ENCODE results near the gene RAPGEF1. TPM values are rescaled to one million over a fixed set of nuclear protein-coding genes. Genes with fewer than 3 reads are reported as not detected.

Gene RAPGEF1
- total RNA-seq, 2 experiments from 2014 or later: 149 to 158 TPM

DNA sequence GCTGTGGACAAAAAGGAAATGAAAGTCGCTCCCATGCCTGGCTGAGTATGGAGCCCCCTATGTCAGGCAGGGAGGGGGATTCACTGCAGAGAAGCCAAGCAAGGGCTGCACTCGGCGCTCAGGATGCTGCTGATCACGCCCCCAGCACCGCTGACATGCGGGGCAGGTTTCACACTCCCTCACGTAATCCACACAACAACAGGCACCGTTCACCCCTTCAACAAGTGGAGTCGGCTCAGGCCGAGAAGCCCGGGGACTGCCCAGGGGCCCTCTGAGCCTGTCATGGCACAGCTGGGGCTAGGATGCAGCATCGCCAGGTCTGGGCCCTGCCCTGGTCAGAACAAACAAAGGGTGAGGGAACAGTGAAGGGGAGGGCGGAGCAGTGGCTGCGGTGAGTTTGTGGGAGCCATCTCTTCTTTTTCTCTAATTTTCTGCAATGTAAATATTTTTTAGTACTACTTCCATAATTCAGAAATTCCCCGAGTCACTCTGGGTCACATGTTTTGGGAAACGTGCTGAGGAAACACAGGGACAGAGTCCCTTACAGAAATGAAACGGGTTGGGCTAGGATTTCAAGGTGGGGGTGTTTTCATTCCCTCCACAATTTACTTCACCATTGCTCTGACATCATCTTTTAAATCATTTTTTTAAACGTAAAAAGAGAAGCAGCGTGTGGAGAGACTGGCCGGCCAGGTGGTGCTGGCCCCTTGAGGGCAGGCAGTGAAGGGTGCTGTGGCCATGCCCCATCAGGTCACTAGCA lies 144.8 kb downstream of the RAPGEF1 start:
- peaks cover 24% of the 10 kb centered on the region for H3K4me1 Mint-ChIP-seq
- no peaks in the 10 kb centered on the region for H3K9me3 Mint-ChIP-seq
- POLR2A ChIA-PET: interaction anchor here (1.0 to 1.3 kb wide), 3 partner anchors 10 to 144 kb away, joined by 3 to 6 read pairs (median 3); no protein-coding TSS in a partner anchor
- no peak overlapping the region for H3K27ac Mint-ChIP-seq
- H3K27me3 Mint-ChIP-seq: no peaks in the 10 kb centered on the region
- H3K36me3 Mint-ChIP-seq (ENCODE audit: low read depth): peaks cover 53% of the 10 kb centered on the region
- no peak overlapping the region for H3K4me3 Mint-ChIP-seq
- no peak for DNase-seq
- CTCF ChIA-PET: no interaction called here

DNA sequence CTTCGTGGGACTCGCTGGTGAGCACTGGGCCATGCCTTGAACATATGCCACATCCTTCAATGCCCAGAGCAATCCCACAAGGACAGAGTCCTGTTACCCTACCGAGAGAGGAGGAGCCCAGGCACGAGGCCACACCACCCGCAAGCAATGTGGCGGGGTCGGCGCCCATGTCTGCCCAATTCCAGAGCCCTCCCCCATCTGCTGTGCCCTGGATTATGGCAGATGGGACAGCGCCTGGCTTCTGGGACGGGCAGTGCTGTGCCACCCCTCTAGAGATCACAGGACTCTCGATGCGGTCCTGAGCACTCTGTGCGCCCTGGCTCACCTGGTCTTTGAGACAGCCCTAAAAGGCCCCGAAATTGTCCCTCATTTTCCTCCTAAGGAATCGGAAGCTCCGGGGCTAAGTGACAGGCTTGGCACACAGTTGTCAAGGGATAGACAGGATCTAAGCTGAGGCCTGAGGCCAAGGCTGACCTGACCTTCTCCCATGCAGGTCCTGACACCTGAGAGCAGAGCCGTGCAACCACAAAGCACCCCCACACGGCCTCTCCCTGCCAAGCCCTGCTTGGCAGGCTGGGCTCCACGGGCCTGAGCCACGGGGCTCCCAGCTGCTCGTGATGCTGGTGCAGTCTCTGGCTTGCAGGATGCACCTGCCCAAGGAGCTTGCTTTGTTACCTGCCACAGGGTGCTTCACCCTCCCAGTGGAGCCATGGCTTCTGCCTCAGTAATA lies 145.8 kb downstream of the RAPGEF1 start:
- peaks cover 53% of the 10 kb centered on the region for H3K36me3 Mint-ChIP-seq (ENCODE audit: low read depth)
- POLR2A ChIA-PET: interaction anchor here (1.0 to 1.3 kb wide), 3 partner anchors 9 to 145 kb away, joined by 3 to 6 read pairs (median 3); no protein-coding TSS in a partner anchor

GRCh38 chr9:131593091-131593820 lies 146.6 kb downstream of the RAPGEF1 start:
- H3K27me3 Mint-ChIP-seq: no peaks in the 10 kb centered on the region
- POLR2A ChIA-PET: interaction anchor here (0.8 to 2.5 kb wide), 3 partner anchors 8 to 147 kb away, joined by 3 to 13 read pairs (median 6); partner anchors contain the start of gene RAPGEF1
- H3K27ac Mint-ChIP-seq: no peak overlapping the region
- CTCF ChIA-PET: no interaction called here
- peaks cover 32% of the 10 kb centered on the region for H3K4me1 Mint-ChIP-seq
- H3K4me3 Mint-ChIP-seq: no peak overlapping the region
- peaks cover 54% of the 10 kb centered on the region for H3K36me3 Mint-ChIP-seq (ENCODE audit: low read depth)
- no peaks in the 10 kb centered on the region for H3K9me3 Mint-ChIP-seq
- no peak for DNase-seq

More for the DNA sequence above, 145.8 kb downstream of the RAPGEF1 start:
- H3K27me3 Mint-ChIP-seq: no peaks in the 10 kb centered on the region
- no peak overlapping the region for H3K27ac Mint-ChIP-seq
- CTCF ChIA-PET: no interaction called here
- no peak for DNase-seq
- peaks cover 32% of the 10 kb centered on the region for H3K4me1 Mint-ChIP-seq
- H3K4me3 Mint-ChIP-seq: no peak overlapping the region
- no peaks in the 10 kb centered on the region for H3K9me3 Mint-ChIP-seq

DNA sequence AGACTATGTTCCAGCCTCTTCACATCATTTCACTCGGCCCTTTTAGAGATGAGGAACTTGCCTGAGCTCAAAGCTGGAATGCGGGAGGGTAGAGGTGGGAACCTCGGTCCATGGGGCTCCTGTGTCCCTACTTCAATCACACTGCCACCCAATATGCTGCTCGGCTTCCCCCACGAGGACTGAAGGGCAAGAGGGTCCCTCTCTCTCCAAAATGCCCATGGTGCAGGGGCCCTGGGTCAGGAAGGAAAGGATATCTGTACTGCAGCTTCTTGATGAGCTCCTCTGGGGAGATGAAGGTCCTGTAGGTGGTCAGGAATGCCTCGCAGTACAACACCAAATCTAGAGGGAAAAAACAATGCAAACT lies 148.0 kb downstream of the RAPGEF1 start:
- no peaks in the 10 kb centered on the region for H3K27me3 Mint-ChIP-seq
- DNase-seq: no peak
- H3K4me1 Mint-ChIP-seq: peaks cover 38% of the 10 kb centered on the region
- H3K27ac Mint-ChIP-seq: peak overlapping the region; percentile 25
- H3K36me3 Mint-ChIP-seq (ENCODE audit: low read depth): peaks cover 55% of the 10 kb centered on the region
- H3K4me3 Mint-ChIP-seq: no peak overlapping the region
- CTCF ChIA-PET: interaction anchor here (0.7 to 4.2 kb wide), 16 partner anchors 13 to 242 kb away, joined by 3 to 77 read pairs (median 4); partner anchors contain the start of gene RAPGEF1
- POLR2A ChIA-PET: interaction anchor here (0.7 to 2.5 kb wide), 11 partner anchors 10 to 153 kb away, joined by 3 to 13 read pairs (median 4); partner anchors contain the start of gene RAPGEF1
- H3K9me3 Mint-ChIP-seq: no peaks in the 10 kb centered on the region

DNA sequence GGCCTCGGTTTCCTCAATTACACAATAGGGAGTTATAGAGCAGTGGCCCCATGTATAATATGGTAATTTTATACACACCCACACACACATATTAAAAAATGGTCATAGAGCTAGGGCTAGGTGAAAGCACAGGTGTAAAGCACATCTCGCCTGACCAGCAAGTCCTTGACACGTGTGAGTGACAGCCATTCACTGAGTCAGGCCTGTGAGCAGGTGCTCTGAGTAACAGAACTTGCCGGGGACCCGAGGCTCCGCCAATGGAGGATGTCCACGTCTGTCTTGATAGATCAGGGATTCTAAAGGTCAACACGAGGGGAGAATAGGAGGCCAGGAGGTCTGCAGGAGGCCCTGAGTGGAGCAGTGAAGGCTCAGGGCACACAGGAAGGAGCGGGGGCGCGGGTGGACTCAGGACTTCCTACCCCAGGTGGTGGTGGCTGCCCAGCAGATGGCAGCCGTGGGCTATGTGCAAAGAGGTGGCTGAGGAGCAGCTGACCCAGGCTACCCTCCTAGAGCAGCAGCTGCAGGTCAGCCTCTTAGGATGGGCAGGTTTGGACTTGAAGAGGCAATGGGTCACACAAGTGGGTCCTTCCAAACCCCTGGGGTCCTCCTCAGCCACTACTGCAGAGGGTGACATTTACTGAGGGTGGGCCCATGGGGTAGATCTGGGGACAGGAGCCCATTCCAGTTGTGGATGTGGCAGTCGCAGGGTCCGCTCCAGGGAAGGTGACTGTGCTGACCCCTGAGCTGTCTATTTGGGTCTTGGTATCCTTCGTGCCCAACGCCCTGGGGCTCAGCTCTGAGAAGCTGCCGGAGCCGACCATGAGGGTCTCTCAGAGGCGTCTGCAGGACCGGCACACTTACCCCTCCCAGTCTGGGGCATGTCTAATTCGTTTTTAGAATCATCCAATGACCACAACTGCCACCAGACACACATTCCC lies 148.7 kb downstream of the RAPGEF1 start:
- Mint-ChIP-seq H3K36me3 (ENCODE audit: low read depth) (peaks cover 51% of the 10 kb centered on the region), H3K27me3 (no peaks in the 10 kb centered on the region), H3K9me3 (no peaks in the 10 kb centered on the region), H3K27ac (peak overlapping the region; percentile 71), H3K4me3 (no peak overlapping the region), H3K4me1 (peaks cover 38% of the 10 kb centered on the region)
- ChIA-PET POLR2A (interaction anchor here (0.7 to 2.5 kb wide), 11 partner anchors 10 to 154 kb away, joined by 3 to 13 read pairs (median 4); partner anchors contain the start of gene RAPGEF1), CTCF (interaction anchor here (0.6 to 4.2 kb wide), 19 partner anchors 10 to 241 kb away, joined by 3 to 77 read pairs (median 4); partner anchors contain the start of gene RAPGEF1)
- DNase-seq: peak; percentile 80

GRCh38 chr9:131590449-131590848 lies 149.4 kb downstream of the RAPGEF1 start:
- peak; percentile 62 for DNase-seq
- H3K27me3 Mint-ChIP-seq: no peaks in the 10 kb centered on the region
- peak overlapping the region; percentile 71 for H3K27ac Mint-ChIP-seq
- no peak overlapping the region for H3K4me3 Mint-ChIP-seq
- H3K36me3 Mint-ChIP-seq (ENCODE audit: low read depth): peaks cover 49% of the 10 kb centered on the region
- POLR2A ChIA-PET: interaction anchor here (1.3 to 2.2 kb wide), 3 partner anchors 11 to 87 kb away, joined by 4 to 11 read pairs (median 4); no protein-coding TSS in a partner anchor
- peaks cover 45% of the 10 kb centered on the region for H3K4me1 Mint-ChIP-seq
- no peaks in the 10 kb centered on the region for H3K9me3 Mint-ChIP-seq
- CTCF ChIA-PET: interaction anchor here (0.6 to 4.2 kb wide), 7 partner anchors 11 to 157 kb away, joined by 3 to 77 read pairs (median 3); partner anchors contain the start of gene RAPGEF1

- DNase-seq: no peak
- ChIA-PET CTCF (interaction anchor here (1.0 to 4.2 kb wide), 5 partner anchors 11 to 157 kb away, joined by 3 to 77 read pairs (median 4); partner anchors contain the start of gene RAPGEF1), POLR2A (interaction anchor here (2.2 kb wide), 1 partner anchor 87 kb away, joined by 11 read pairs; no protein-coding TSS in a partner anchor)
- Mint-ChIP-seq H3K27ac (peak overlapping the region; percentile 71), H3K9me3 (no peaks in the 10 kb centered on the region), H3K4me1 (peaks cover 50% of the 10 kb centered on the region), H3K36me3 (ENCODE audit: low read depth) (peaks cover 50% of the 10 kb centered on the region), H3K27me3 (no peaks in the 10 kb centered on the region), H3K4me3 (no peak overlapping the region)
Observed at GRCh38 chr9:131589993-131590392, 149.9 kb downstream of the RAPGEF1 start.

DNA sequence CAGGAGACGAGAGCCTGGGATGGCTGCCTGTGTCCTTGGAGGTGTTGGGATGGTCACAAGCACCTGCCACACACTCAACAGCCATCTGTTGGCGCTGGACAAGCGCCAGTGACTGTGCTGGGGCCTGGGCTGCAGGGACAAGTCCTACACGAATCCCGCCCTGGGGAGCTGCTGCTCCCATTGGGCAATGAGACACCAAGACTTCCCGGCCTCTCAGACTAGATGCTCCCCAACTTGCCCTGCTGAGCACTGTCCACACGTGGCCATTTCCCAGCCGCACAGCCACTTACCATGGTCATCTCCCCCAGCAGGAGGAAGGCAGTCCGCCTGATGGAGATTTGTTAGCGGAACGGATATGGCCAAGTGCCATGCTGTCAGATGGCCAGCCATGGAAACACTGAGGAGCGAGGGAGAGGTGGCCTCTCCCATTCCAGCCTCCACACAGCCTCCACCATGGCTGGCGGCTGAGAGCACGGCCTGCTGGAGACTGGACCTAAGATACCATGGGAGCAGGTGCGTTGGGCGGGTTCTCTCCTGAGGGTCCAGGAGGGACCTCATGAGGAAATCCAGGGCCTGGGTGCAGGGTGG lies 150.7 kb downstream of the RAPGEF1 start:
- CTCF ChIA-PET: interaction anchor here (4.2 kb wide), 1 partner anchor 153 kb away, joined by 77 read pairs; the partner anchor contains the start of gene RAPGEF1
- Mint-ChIP-seq H3K4me1 (peaks cover 57% of the 10 kb centered on the region), H3K4me3 (no peak overlapping the region), H3K27me3 (no peaks in the 10 kb centered on the region), H3K9me3 (no peaks in the 10 kb centered on the region), H3K36me3 (ENCODE audit: low read depth) (peaks cover 57% of the 10 kb centered on the region), H3K27ac (peak overlapping the region; percentile 40)
- POLR2A ChIA-PET: no interaction called here
- DNase-seq: no peak

DNA sequence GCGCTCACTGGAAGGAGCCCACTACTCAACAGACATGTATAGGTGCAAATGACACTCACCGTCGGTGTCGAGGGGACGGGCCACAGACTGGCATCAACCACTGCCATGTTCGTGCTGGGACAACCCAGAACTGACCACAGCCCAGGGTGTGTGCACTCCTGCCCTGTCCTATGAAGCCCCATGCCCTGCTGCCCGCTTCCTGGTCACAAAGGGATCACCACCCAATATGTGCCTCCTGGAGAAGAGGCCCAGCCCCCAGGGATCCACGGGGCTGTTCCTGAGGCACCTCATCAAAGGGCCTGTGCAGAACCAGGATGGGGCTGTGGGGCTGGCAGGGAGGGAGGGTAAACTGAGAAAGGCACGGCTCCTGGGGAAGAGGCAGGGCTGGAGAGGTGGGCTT lies 151.5 kb downstream of the RAPGEF1 start:
- peak overlapping the region; percentile 14 for H3K27ac Mint-ChIP-seq
- no peak for DNase-seq
- no peaks in the 10 kb centered on the region for H3K27me3 Mint-ChIP-seq
- no peaks in the 10 kb centered on the region for H3K9me3 Mint-ChIP-seq
- peaks cover 61% of the 10 kb centered on the region for H3K36me3 Mint-ChIP-seq (ENCODE audit: low read depth)
- POLR2A ChIA-PET: no interaction called here
- no peak overlapping the region for H3K4me3 Mint-ChIP-seq
- CTCF ChIA-PET: interaction anchor here (4.2 kb wide), 1 partner anchor 154 kb away, joined by 77 read pairs; the partner anchor contains the start of gene RAPGEF1
- peaks cover 60% of the 10 kb centered on the region for H3K4me1 Mint-ChIP-seq

DNA sequence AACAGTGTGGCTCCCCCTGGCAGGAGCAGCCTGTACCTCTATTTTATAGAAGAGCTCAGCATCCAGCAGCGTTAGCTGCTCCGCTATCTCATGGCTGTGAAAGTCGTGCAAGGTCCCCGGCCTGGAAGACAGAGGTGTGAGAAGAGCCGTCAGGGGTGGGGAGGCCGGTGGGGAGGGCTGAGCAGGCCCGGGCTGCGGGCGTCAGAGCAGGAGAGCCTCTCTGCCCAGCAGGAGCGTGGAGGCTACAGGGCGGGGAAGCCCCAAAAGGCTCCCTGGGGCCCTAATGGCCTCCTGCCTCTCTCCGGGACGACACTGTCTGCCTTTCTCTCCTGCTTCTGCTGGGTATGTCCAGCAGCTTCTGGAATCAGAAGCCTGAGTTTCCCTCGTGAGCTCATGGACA lies 152.0 kb downstream of the RAPGEF1 start:
- POLR2A ChIA-PET: no interaction called here

GRCh38 chr9:131587331-131587730 lies 152.5 kb downstream of the RAPGEF1 start:
- Mint-ChIP-seq H3K27me3 (no peaks in the 10 kb centered on the region), H3K4me1 (peaks cover 59% of the 10 kb centered on the region), H3K27ac (peak overlapping the region; percentile 78), H3K36me3 (ENCODE audit: low read depth) (peaks cover 69% of the 10 kb centered on the region), H3K4me3 (no peak overlapping the region), H3K9me3 (no peaks in the 10 kb centered on the region)
- POLR2A ChIA-PET: no interaction called here
- DNase-seq: no peak
- CTCF ChIA-PET: no interaction called here

More for the DNA sequence above, 152.0 kb downstream of the RAPGEF1 start:
- H3K4me1 Mint-ChIP-seq: peaks cover 60% of the 10 kb centered on the region
- DNase-seq: no peak
- H3K9me3 Mint-ChIP-seq: no peaks in the 10 kb centered on the region
- no peaks in the 10 kb centered on the region for H3K27me3 Mint-ChIP-seq
- no peak overlapping the region for H3K4me3 Mint-ChIP-seq
- H3K27ac Mint-ChIP-seq: peak overlapping the region; percentile 14
- CTCF ChIA-PET: no interaction called here
- peaks cover 66% of the 10 kb centered on the region for H3K36me3 Mint-ChIP-seq (ENCODE audit: low read depth)
